GM12878 (cell line): ENCODE data around the gene MTM1. TPM values are rescaled to one million over a fixed set of nuclear protein-coding genes. Genes with fewer than 3 reads are reported as not detected.

ENCODE experiments used
- ATAC-seq: fragments of 200-7000 bp; cut with Tn5 transposase; 3 replicates; pipeline ENCODE4 v1.9.1; 2020; ENCODE audit warnings: mild to moderate bottlenecking, moderate library complexity
- BruUV-seq: library from RNA; stranded (reverse); fragments of 400-500 nt; replicated peaks from 2 replicates; lab custom pipeline; 2021; lab: Mats Ljungman, UMichigan
- CTCF ChIA-PET: fragments of 300-600 bp; sonication (Branson Sonifier 250); formaldehyde crosslinking; extraction: SDS; loops from one replicate; lab custom pipeline; 2021; ENCODE audit warnings: inconsistent platforms; lab: Yijun Ruan, JAX
- POLR2A ChIA-PET: fragments of 350-600 bp; formaldehyde crosslinking; extraction: SDS; loops from one replicate; lab custom pipeline; 2021; ENCODE audit warnings: inconsistent platforms; lab: Charles Lee
- RAD21 ChIA-PET: fragments of 300-600 bp; sonication (Branson Sonifier 250); formaldehyde crosslinking; loops from one replicate; lab custom pipeline; 2023; ENCODE audit warnings: antibody characterized with exemption; ENCODE audit not compliant: unreplicated experiment; lab: Charles Lee
- SMC1A ChIA-PET: fragments of 300-600 bp; sonication (Branson Sonifier 250); formaldehyde crosslinking; loops from one replicate; lab custom pipeline; 2023; ENCODE audit not compliant: unreplicated experiment, uncharacterized antibody; lab: Charles Lee
- DNase-seq: peaks from one replicate; pipeline ENCODE4 v3.0.0-alpha.2; 2011; ENCODE audit warnings: low read depth, low spot score
- FAIRE-seq: peaks from 3 replicates; lab custom pipeline; 2011; peaks lifted over from hg19 to GRCh38; lab: Jason Lieb, UNC
- H2AFZ ChIP-seq: 2 replicates; pipeline ENCODE4 v1.6.0; 2011; ENCODE audit warnings: low read depth, low read length, control low read depth; ENCODE audit not compliant: control insufficient read depth
- H3K27ac ChIP-seq: 2 replicates; pipeline ENCODE4 v1.5.1; 2011; ENCODE audit warnings: control low read depth; ENCODE audit not compliant: control insufficient read depth, insufficient read depth
- H3K27me3 ChIP-seq, 2 experiments: replicated peaks in 1 of 2; 2 replicates each; pipeline versions ENCODE4 v1.6.0 to v1.6.1; 2011; ENCODE audit warnings: low read length in 1 of 2; ENCODE audit not compliant: control insufficient read depth in 2 of 2, insufficient read depth in 2 of 2
- H3K36me3 ChIP-seq, 2 experiments: 2 replicates each; pipeline ENCODE4 v1.5.1; 2011; ENCODE audit warnings: low read length in 1 of 2; ENCODE audit not compliant: control insufficient read depth in 2 of 2, insufficient read depth in 2 of 2
- H3K4me1 ChIP-seq: 2 replicates; pipeline ENCODE4 v1.6.1; 2011; ENCODE audit warnings: mild to moderate bottlenecking, low read length, moderate library complexity, mixed read lengths; ENCODE audit not compliant: control insufficient read depth, insufficient read depth
- H3K4me2 ChIP-seq: 2 replicates; pipeline ENCODE4 v1.6.0; 2011; ENCODE audit warnings: control low read depth; ENCODE audit not compliant: control insufficient read depth, insufficient read depth
- H3K4me3 ChIP-seq: fragments of 200-600 bp; sonication (generic); 2 replicates; pipeline ENCODE4 v1.5.1; 2016
- H3K79me2 ChIP-seq: 2 replicates; pipeline ENCODE4 v1.6.0; 2011; ENCODE audit warnings: low read length; ENCODE audit not compliant: control insufficient read depth, insufficient read depth
- H3K9ac ChIP-seq: 2 replicates; pipeline ENCODE4 v1.8.0; 2011; ENCODE audit warnings: low read length, control low read depth, mixed read lengths; ENCODE audit not compliant: control insufficient read depth, insufficient read depth
- H3K9me3 ChIP-seq: replicated peaks from 3 replicates; pipeline ENCODE4 v1.5.1; 2011; ENCODE audit warnings: mild to moderate bottlenecking, low read length; ENCODE audit not compliant: control insufficient read depth, insufficient read depth
- H4K20me1 ChIP-seq: 2 replicates; pipeline ENCODE4 v1.6.0; 2011; ENCODE audit not compliant: control insufficient read depth, insufficient read depth
- EZH2 ChIP-seq: IDR thresholded peaks from 2 replicates; pipeline ENCODE4 v1.6.1; 2012; ENCODE audit warnings: low read depth, mild to moderate bottlenecking, control low read depth, inconsistent platforms, low read length, borderline replicate concordance; ENCODE audit not compliant: control insufficient read depth
- JUNB ChIP-seq: IDR thresholded peaks from 2 replicates; pipeline ENCODE4 v1.6.1; 2016; ENCODE audit warnings: antibody characterized with exemption, mild to moderate bottlenecking
- RUNX3 ChIP-seq: IDR thresholded peaks from 2 replicates; pipeline ENCODE4 v1.6.1; 2012; ENCODE audit warnings: low read length, inconsistent platforms
- WGBS: methylation state at CpG from one replicate; pipeline ENCODE4 v1.1.6; 2016; ENCODE audit warnings: low lambda C conversion rate; ENCODE audit not compliant: insufficient replicate concordance, insufficient coverage; ENCODE audit errors: missing lambda C conversion rate; 5-methylcytosine and 5-hydroxymethylcytosine counted together
- in situ Hi-C: fragments of 300-500 bp; cut with MboI; formaldehyde crosslinking; loops from 9 replicates; pipeline ENCODE4 v1.14.3; 2018; ENCODE audit warnings: mixed read lengths
- intact Hi-C: fragments of 100-400 bp; cut with micrococcal nuclease; formaldehyde crosslinking; loops from one replicate; pipeline ENCODE4 v1.14.2; 2022; ENCODE audit not compliant: unreplicated experiment
- polyA plus RNA-seq, 11 experiments: library from polyadenylated mRNA; depleted of rRNA in 4 of 11; unstranded in 6 of 11; stranded (reverse) in 5 of 11; fragments of >200 nt; fragmentation: Nextera tagmentation in 4 of 11; fragmentation: Illumina TruSeq in 1 of 11; extraction: Ambion mirVana in 4 of 11; extraction: Trizol in 1 of 11; gene quantifications; 1 replicate in 1 of 11; 2 replicates in 10 of 11; pipeline versions ENCODE4 v1.2.1 to v1.2.3, GENCODE V29; 2011 to 2016; ENCODE audit warnings: inconsistent platforms in 2 of 11, missing spikeins in 2 of 11, low read depth in 1 of 11
- total RNA-seq, 4 experiments: library from RNA; depleted of rRNA in 3 of 4; stranded (reverse); fragments of >200 nt in 3 of 4; fragmentation: Illumina TruSeq in 1 of 4; extraction: Trizol in 1 of 4; gene quantifications; 2 replicates each; pipeline versions ENCODE4 v1.2.1 to v1.2.3, GENCODE V29; 2013 to 2021
- TF ChIP-seq, protein P1 (sequence below), 3 experiments: IDR thresholded peaks in 2 of 3; conservative IDR thresholded peaks in 1 of 3; 2 replicates each; pipeline ENCODE4 v1.5.1; 2011; ENCODE audit warnings: low read depth in 3 of 3, low read length in 3 of 3, mild to moderate bottlenecking in 3 of 3, control low read depth in 2 of 3, moderate library complexity in 2 of 3, inconsistent platforms in 1 of 3, mixed read lengths in 1 of 3; ENCODE audit not compliant: control insufficient read depth in 2 of 3, insufficient read depth in 1 of 3; ENCODE audit errors: extremely low read depth in 1 of 3
- TF ChIP-seq, protein P2 (sequence below): IDR thresholded peaks from 2 replicates; pipeline ENCODE4 v1.6.1; 2012; ENCODE audit warnings: mild to moderate bottlenecking, low read depth, low read length

Gene MTM1
- total and polyA plus RNA-seq, 10 of the 15 experiments (the other 5 are each of a cell fraction or from before 2014, with no cell fraction given) = 3.9 to 13.3 (median 8.4) TPM

DNA sequence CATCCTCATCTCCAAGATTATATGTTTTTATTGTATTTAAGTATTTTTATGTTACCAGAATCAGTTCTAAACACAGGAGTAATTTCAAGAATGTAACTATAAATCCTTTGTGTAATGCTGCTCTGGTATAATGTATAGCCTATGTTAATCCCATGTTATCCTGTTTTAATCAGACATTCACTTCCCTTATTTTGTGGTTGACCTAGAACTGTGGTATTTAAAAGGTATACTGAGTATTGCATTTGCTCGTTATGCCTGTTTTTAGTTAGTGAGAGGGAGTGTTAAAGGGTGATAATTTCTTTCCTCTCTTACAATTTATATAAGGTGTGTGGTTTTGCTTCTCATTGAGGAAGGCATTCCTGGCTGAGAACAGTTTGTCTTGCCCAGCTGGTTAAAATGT, 26.2 kb downstream of the MTM1 start:
- TF ChIP-seq EZH2 (no peak), RUNX3 (peak; percentile 17; the same call in 1 of the 2 replicates)
- SMC1A ChIA-PET = interaction anchor here (1.0 kb wide), 1 partner anchor 145 kb away, joined by 5 read pairs; no protein-coding TSS in a partner anchor
- H3K9me3 ChIP-seq = no peaks in the 10 kb centered on the region
- no peak overlapping the region for H2AFZ ChIP-seq
- intact Hi-C loops = no loop called here
- H3K27ac ChIP-seq = no peak overlapping the region
- RAD21 ChIA-PET = no interaction called here
- no peak overlapping the region for H3K4me3 ChIP-seq
- no peak for DNase-seq
- CTCF ChIA-PET = interaction anchor here (1.6 kb wide), 1 partner anchor 13 kb away, joined by 4 read pairs; no protein-coding TSS in a partner anchor
- WGBS = 36% methylated on average over 1 of the region's 1 CpG
- H3K4me2 ChIP-seq = no peak overlapping the region
- ATAC-seq = no peak
- no peaks in the 10 kb centered on the region for H3K79me2 ChIP-seq
- no peaks in the 10 kb centered on the region for H3K4me1 ChIP-seq
- H3K36me3 ChIP-seq = no peaks in the 10 kb centered on the region
- POLR2A ChIA-PET = interaction anchor here (0.6 kb wide), 1 partner anchor 617 kb away, joined by 4 read pairs; no protein-coding TSS in a partner anchor
- no peaks in the 10 kb centered on the region for H3K27me3 ChIP-seq
- no peak overlapping the region for H3K9ac ChIP-seq
- no peaks in the 10 kb centered on the region; the same call in 1 of the 2 replicates for H4K20me1 ChIP-seq
- in situ Hi-C loops = no loop called here
- BruUV-seq = no TSS peak
- no peak for FAIRE-seq

DNA sequence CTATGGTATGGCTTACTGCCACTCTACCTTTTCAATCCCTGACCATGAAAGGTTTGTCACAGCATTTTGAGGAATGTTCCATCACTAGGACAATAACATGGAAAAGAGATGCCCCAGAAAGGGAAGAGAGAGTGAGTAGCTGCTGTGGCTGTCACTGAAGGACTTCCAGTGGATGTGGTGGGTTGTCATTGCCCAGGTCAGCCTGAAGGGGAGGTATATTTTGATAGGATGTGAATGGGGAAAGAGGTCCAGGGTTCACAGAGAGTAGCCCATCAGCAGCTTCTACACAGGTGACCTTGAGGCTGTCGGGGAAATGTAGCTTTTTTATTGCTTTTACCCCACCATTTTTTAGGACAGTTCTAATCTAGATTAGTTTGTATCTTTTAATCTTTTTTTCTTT, 30.8 kb downstream of the MTM1 start:
- CTCF ChIA-PET = no interaction called here
- H4K20me1 ChIP-seq = no peaks in the 10 kb centered on the region; the same call in 1 of the 2 replicates
- no TSS peak for BruUV-seq
- RAD21 ChIA-PET = no interaction called here
- H3K9me3 ChIP-seq = no peaks in the 10 kb centered on the region
- H3K9ac ChIP-seq = no peak overlapping the region
- POLR2A ChIA-PET = no interaction called here
- no peaks in the 10 kb centered on the region for H3K36me3 ChIP-seq
- H3K27ac ChIP-seq = no peak overlapping the region
- FAIRE-seq (no peak), DNase-seq (no peak), ATAC-seq (peak; percentile 29; the same call in 1 of the 3 replicates)
- SMC1A ChIA-PET = no interaction called here
- no peaks in the 10 kb centered on the region for H3K27me3 ChIP-seq
- no peak overlapping the region for H3K4me2 ChIP-seq
- in situ Hi-C loops (no loop called here), intact Hi-C loops (no loop called here)
- H3K4me1 ChIP-seq = no peaks in the 10 kb centered on the region
- no peaks in the 10 kb centered on the region for H3K79me2 ChIP-seq
- no peak overlapping the region for H2AFZ ChIP-seq
- WGBS = 86% methylated on average over 1 of the region's 1 CpG
- TF ChIP-seq JUNB = no peak
- TF ChIP-seq, protein P1, sequence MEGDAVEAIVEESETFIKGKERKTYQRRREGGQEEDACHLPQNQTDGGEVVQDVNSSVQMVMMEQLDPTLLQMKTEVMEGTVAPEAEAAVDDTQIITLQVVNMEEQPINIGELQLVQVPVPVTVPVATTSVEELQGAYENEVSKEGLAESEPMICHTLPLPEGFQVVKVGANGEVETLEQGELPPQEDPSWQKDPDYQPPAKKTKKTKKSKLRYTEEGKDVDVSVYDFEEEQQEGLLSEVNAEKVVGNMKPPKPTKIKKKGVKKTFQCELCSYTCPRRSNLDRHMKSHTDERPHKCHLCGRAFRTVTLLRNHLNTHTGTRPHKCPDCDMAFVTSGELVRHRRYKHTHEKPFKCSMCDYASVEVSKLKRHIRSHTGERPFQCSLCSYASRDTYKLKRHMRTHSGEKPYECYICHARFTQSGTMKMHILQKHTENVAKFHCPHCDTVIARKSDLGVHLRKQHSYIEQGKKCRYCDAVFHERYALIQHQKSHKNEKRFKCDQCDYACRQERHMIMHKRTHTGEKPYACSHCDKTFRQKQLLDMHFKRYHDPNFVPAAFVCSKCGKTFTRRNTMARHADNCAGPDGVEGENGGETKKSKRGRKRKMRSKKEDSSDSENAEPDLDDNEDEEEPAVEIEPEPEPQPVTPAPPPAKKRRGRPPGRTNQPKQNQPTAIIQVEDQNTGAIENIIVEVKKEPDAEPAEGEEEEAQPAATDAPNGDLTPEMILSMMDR (IDR thresholded peaks at IDR 0.05 in 2 of 3, conservative IDR thresholded peaks at IDR 0.05 in 1 of 3; ENCODE audit: control insufficient read depth in 2 of 3, extremely low read depth in 1 of 3, insufficient read depth in 1 of 3, low read depth in 3 of 3, low read length in 3 of 3) = 0 out of 6 replicates have a peak, but pooled peaks of 1 of the 3 experiments have one; percentile 7
- TF ChIP-seq, protein P2, sequence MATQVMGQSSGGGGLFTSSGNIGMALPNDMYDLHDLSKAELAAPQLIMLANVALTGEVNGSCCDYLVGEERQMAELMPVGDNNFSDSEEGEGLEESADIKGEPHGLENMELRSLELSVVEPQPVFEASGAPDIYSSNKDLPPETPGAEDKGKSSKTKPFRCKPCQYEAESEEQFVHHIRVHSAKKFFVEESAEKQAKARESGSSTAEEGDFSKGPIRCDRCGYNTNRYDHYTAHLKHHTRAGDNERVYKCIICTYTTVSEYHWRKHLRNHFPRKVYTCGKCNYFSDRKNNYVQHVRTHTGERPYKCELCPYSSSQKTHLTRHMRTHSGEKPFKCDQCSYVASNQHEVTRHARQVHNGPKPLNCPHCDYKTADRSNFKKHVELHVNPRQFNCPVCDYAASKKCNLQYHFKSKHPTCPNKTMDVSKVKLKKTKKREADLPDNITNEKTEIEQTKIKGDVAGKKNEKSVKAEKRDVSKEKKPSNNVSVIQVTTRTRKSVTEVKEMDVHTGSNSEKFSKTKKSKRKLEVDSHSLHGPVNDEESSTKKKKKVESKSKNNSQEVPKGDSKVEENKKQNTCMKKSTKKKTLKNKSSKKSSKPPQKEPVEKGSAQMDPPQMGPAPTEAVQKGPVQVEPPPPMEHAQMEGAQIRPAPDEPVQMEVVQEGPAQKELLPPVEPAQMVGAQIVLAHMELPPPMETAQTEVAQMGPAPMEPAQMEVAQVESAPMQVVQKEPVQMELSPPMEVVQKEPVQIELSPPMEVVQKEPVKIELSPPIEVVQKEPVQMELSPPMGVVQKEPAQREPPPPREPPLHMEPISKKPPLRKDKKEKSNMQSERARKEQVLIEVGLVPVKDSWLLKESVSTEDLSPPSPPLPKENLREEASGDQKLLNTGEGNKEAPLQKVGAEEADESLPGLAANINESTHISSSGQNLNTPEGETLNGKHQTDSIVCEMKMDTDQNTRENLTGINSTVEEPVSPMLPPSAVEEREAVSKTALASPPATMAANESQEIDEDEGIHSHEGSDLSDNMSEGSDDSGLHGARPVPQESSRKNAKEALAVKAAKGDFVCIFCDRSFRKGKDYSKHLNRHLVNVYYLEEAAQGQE = no peak
- no peak overlapping the region for H3K4me3 ChIP-seq
